A673 (cell line): ENCODE data around the gene OR2L8.

Experiments
- EZH2 ChIP-seq: fragments of 200-600 bp; sonication (generic); IDR thresholded peaks from 2 replicates; pipeline ENCODE4 v1.6.1; 2017; ENCODE audit warnings: borderline replicate concordance, low read depth, mild to moderate bottlenecking, mixed read lengths, antibody characterized with exemption, low read length; ENCODE audit not compliant: poor library complexity, severe bottlenecking
- TF ChIP-seq, protein P1 (sequence below): fragments of 300-800, 200-600 bp; sonication (generic); conservative IDR thresholded peaks from 2 replicates; pipeline ENCODE4 v1.5.1; 2017; ENCODE audit warnings: low read depth, mild to moderate bottlenecking, antibody characterized with exemption, low read length, moderate library complexity, mixed read lengths

DNA sequence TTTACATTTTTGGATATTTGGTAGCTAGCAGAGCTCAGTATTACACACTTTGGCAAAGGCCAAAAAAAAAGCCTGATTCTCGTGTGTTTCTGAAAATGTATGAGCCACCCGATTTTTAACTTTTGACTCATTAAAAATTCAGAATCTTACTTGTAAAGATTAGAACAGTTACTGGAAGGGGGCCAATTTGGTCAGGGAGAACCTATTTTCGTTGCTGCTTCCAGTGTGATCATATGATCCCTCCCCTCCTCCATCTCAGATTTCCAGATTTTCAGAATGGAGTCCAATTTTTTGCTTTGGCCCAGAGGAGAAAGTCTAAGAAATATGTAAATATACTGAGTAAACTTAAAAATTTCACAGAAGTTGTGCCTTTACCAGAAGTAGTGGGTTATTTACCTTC, 13.1 kb downstream of the OR2L8 start:
- TF ChIP-seq, protein P1, sequence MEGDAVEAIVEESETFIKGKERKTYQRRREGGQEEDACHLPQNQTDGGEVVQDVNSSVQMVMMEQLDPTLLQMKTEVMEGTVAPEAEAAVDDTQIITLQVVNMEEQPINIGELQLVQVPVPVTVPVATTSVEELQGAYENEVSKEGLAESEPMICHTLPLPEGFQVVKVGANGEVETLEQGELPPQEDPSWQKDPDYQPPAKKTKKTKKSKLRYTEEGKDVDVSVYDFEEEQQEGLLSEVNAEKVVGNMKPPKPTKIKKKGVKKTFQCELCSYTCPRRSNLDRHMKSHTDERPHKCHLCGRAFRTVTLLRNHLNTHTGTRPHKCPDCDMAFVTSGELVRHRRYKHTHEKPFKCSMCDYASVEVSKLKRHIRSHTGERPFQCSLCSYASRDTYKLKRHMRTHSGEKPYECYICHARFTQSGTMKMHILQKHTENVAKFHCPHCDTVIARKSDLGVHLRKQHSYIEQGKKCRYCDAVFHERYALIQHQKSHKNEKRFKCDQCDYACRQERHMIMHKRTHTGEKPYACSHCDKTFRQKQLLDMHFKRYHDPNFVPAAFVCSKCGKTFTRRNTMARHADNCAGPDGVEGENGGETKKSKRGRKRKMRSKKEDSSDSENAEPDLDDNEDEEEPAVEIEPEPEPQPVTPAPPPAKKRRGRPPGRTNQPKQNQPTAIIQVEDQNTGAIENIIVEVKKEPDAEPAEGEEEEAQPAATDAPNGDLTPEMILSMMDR = no peak
- no peak for TF ChIP-seq EZH2
